K562 (cell line): ENCODE measurements around the gene TMC1. TPM values are rescaled to one million over a fixed set of nuclear protein-coding genes. Genes with fewer than 3 reads are reported as not detected.

Source experiments
- ATAC-seq: fragments of 200-7000 bp; cut with Tn5 transposase; 3 replicates; pipeline ENCODE4 v1.9.1; 2020; ENCODE audit warnings: moderate library complexity
- BruUV-seq: library from RNA; stranded (reverse); fragments of 400-500 nt; replicated peaks from 2 replicates; lab custom pipeline; 2021; lab: Mats Ljungman, UMichigan
- CTCF ChIA-PET: fragments of 300-600 bp; formaldehyde crosslinking; extraction: SDS; loops from one replicate; lab custom pipeline; 2021; ENCODE audit warnings: low intra/inter-chr PET ratio; lab: Yijun Ruan, JAX
- POLR2A ChIA-PET: fragments of 300-600, 350-650 bp; sonication (Branson Sonifier 250); formaldehyde crosslinking; extraction: SDS; loops from one replicate; lab custom pipeline; 2021; ENCODE audit warnings: antibody characterized with exemption, inconsistent platforms; lab: Yijun Ruan, JAX
- DNase-seq, 4 experiments: peaks; one replicate each; pipeline versions ENCODE4 v3.0.0 to v3.0.0-alpha.2; 2011 to 2018; ENCODE audit warnings: low spot score in 3 of 4, mixed read lengths in 3 of 4; ENCODE audit errors: extremely low read depth in 1 of 4
- FAIRE-seq: peaks from 2 replicates; lab custom pipeline; 2011; peaks lifted over from hg19 to GRCh38; lab: Jason Lieb, UNC
- H2AFZ ChIP-seq: 2 replicates; pipeline ENCODE4 v1.6.0; 2011; ENCODE audit warnings: low read depth, low read length, control low read depth, inconsistent platforms
- H3K27ac ChIP-seq: fragments of 200-600 bp; 3 replicates; pipeline ENCODE4 v1.8.0; 2011; ENCODE audit warnings: low read depth, mild to moderate bottlenecking, control low read depth, inconsistent platforms, low read length, moderate library complexity, mixed read lengths; ENCODE audit errors: extremely low read depth
- H3K27me3 ChIP-seq, 2 experiments: fragments of 300-600 bp in 1 of 2; 2 replicates in 1 of 2; 3 replicates in 1 of 2; pipeline versions ENCODE4 v1.6.0 to v1.8.0; 2011; ENCODE audit warnings: inconsistent platforms in 2 of 2, low read length in 2 of 2, mild to moderate bottlenecking in 1 of 2, mixed read lengths in 1 of 2, moderate library complexity in 1 of 2; ENCODE audit not compliant: control insufficient read depth in 2 of 2, insufficient read depth in 2 of 2
- H3K36me3 ChIP-seq: fragments of 300-600 bp; 3 replicates; pipeline ENCODE4 v1.8.0; 2011; ENCODE audit warnings: mild to moderate bottlenecking, low read length, inconsistent platforms; ENCODE audit not compliant: control insufficient read depth, insufficient read depth
- H3K4me1 ChIP-seq, 2 experiments: fragments of 200-600 bp in 1 of 2; replicated peaks in 1 of 2; 2 replicates in 1 of 2; 3 replicates in 1 of 2; pipeline versions ENCODE4 v1.5.1 to v1.8.0; 2011; ENCODE audit warnings: inconsistent platforms in 2 of 2, low read length in 2 of 2, mild to moderate bottlenecking in 1 of 2, mixed read lengths in 1 of 2, moderate library complexity in 1 of 2; ENCODE audit not compliant: control insufficient read depth in 2 of 2, insufficient read depth in 2 of 2
- H3K4me2 ChIP-seq: 2 replicates; pipeline ENCODE4 v1.6.1; 2011; ENCODE audit warnings: low read length, control low read depth, inconsistent platforms, mixed read lengths; ENCODE audit not compliant: insufficient read depth
- H3K4me3 ChIP-seq: fragments of 200-600 bp; sonication (generic), shearing (Covaris generic); 2 replicates; pipeline ENCODE4 v1.5.1; 2016; ENCODE audit warnings: control low read depth, inconsistent platforms
- H3K79me2 ChIP-seq: fragments of 200-600 bp; 3 replicates; pipeline ENCODE4 v1.8.0; 2011; ENCODE audit warnings: low read length, inconsistent platforms; ENCODE audit not compliant: control insufficient read depth, insufficient read depth
- H3K9ac ChIP-seq, 2 experiments: 2 replicates each; pipeline versions ENCODE4 v1.6.0 to v1.6.1; 2011; ENCODE audit warnings: low read depth in 2 of 2, low read length in 2 of 2, control low read depth in 1 of 2, inconsistent platforms in 1 of 2, mild to moderate bottlenecking in 1 of 2, mixed read lengths in 1 of 2; ENCODE audit not compliant: insufficient read depth in 1 of 2
- H3K9me1 ChIP-seq: one replicate; pipeline ENCODE4 v1.6.0; 2011; ENCODE audit warnings: inconsistent platforms, mild to moderate bottlenecking, low read length, moderate library complexity; ENCODE audit not compliant: control insufficient read depth, insufficient read depth
- H3K9me3 ChIP-seq: replicated peaks from 2 replicates; pipeline ENCODE4 v1.5.1; 2011; ENCODE audit warnings: low read depth, low read length, inconsistent platforms; ENCODE audit not compliant: control insufficient read depth, insufficient read depth
- H4K20me1 ChIP-seq: replicated peaks from 2 replicates; pipeline ENCODE4 v1.6.1; 2011; ENCODE audit warnings: low read length, inconsistent platforms, mixed read lengths; ENCODE audit not compliant: control insufficient read depth, insufficient read depth
- C11orf30 ChIP-seq: fragments of 450-650 bp; IDR thresholded peaks from 2 replicates; pipeline ENCODE4 v1.6.1; 2016; ENCODE audit warnings: low read depth, mild to moderate bottlenecking
- COPS2 ChIP-seq: fragments of 450-650 bp; conservative IDR thresholded peaks from 2 replicates; pipeline ENCODE4 v1.6.1; 2016; ENCODE audit warnings: mild to moderate bottlenecking, moderate library complexity
- DACH1 ChIP-seq: fragments of 450-650 bp; IDR thresholded peaks from 2 replicates; pipeline ENCODE4 v1.6.1; 2018; ENCODE audit not compliant: partially characterized antibody
- E2F6 ChIP-seq, 2 experiments: IDR thresholded peaks; 2 replicates each; pipeline ENCODE4 v1.6.1; 2011; ENCODE audit warnings: borderline replicate concordance in 1 of 2, control low read depth in 1 of 2, low read depth in 1 of 2, low read length in 1 of 2, mild to moderate bottlenecking in 1 of 2, mixed read lengths in 1 of 2, moderate library complexity in 1 of 2; ENCODE audit not compliant: insufficient read depth in 1 of 2, insufficient read length in 1 of 2, poor library complexity in 1 of 2, severe bottlenecking in 1 of 2; ENCODE audit errors: extremely low read depth in 1 of 2
- ELF1 ChIP-seq: fragments of 200-800 bp; sonication (Bioruptor generic); IDR thresholded peaks from 2 replicates; pipeline ENCODE4 v1.6.1; 2016; ENCODE audit warnings: missing genetic modification characterization, missing compliant biosample characterization
- MAFF ChIP-seq: IDR thresholded peaks from 2 replicates; pipeline ENCODE4 v1.6.1; 2012; ENCODE audit warnings: low read length, improper control_type of control experiment
- MAFK ChIP-seq: IDR thresholded peaks from 2 replicates; pipeline ENCODE4 v1.6.1; 2011; ENCODE audit warnings: low read length, improper control_type of control experiment
- MECOM ChIP-seq: fragments of 250-450 bp; sonication (Bioruptor Pico); IDR thresholded peaks from 2 replicates; pipeline ENCODE4 v1.8.0; 2022; ENCODE audit warnings: inconsistent platforms
- NEUROD1 ChIP-seq: fragments of 150-350 bp; IDR thresholded peaks from 2 replicates; pipeline ENCODE4 v1.6.1; 2014; ENCODE audit warnings: borderline replicate concordance, low read length, low read depth; ENCODE audit not compliant: partially characterized antibody
- NR0B1 ChIP-seq: fragments of 450-650 bp; IDR thresholded peaks from one replicate; pipeline ENCODE4 v1.6.1; 2018; ENCODE audit warnings: mild to moderate bottlenecking, moderate library complexity; ENCODE audit not compliant: partially characterized antibody
- POLR3A ChIP-seq: IDR thresholded peaks from 2 replicates; pipeline ENCODE4 v1.6.1; 2011; ENCODE audit warnings: borderline replicate concordance, mild to moderate bottlenecking, moderate library complexity; ENCODE audit not compliant: insufficient read length, insufficient read depth; ENCODE audit errors: extremely low read depth
- RBM25 ChIP-seq: fragments of 200-400 bp; formaldehyde crosslinking; IDR thresholded peaks from 2 replicates; pipeline ENCODE4 v1.6.1; 2018; ENCODE audit warnings: low read length, low read depth, moderate library complexity; ENCODE audit not compliant: severe bottlenecking
- SUPT5H ChIP-seq: fragments of 450-650 bp; IDR thresholded peaks from 2 replicates; pipeline ENCODE4 v1.6.1; 2016
- TCFL5 ChIP-seq: fragments of 250-450 bp; sonication (Bioruptor Pico); conservative IDR thresholded peaks from 2 replicates; pipeline ENCODE4 v1.6.1; 2021; ENCODE audit warnings: mild to moderate bottlenecking, moderate library complexity, matching md5 sums
- TFE3 ChIP-seq: fragments of 450-650 bp; formaldehyde crosslinking; IDR thresholded peaks from 2 replicates; pipeline ENCODE4 v1.4.0; 2020; ENCODE audit warnings: mild to moderate bottlenecking, mixed read lengths
- THRA ChIP-seq: fragments of 450-650 bp; IDR thresholded peaks from 2 replicates; pipeline ENCODE4 v1.6.1; 2017; ENCODE audit warnings: mild to moderate bottlenecking, moderate library complexity
- TRIM28 ChIP-seq: fragments of 450-650 bp; IDR thresholded peaks from 2 replicates; pipeline ENCODE4 v1.6.1; 2017
- ZNF316 ChIP-seq: fragments of 450-650 bp; IDR thresholded peaks from 2 replicates; pipeline ENCODE4 v1.6.1; 2016
- ZNF76 ChIP-seq: fragments of 250-450 bp; sonication (Bioruptor Pico); IDR thresholded peaks from 2 replicates; pipeline ENCODE4 v1.4.0; 2020; ENCODE audit warnings: mild to moderate bottlenecking, moderate library complexity, borderline replicate concordance
- in situ Hi-C: fragments of 300-500 bp; cut with MboI; formaldehyde crosslinking; loops from 4 replicates; pipeline ENCODE4 v1.15.0; 2018; ENCODE audit warnings: inconsistent platforms, mixed read lengths
- intact Hi-C: fragments of 100-400 bp; cut with micrococcal nuclease; formaldehyde crosslinking; loops from 2 replicates; pipeline ENCODE4 v1.14.2; 2022
- polyA plus RNA-seq, 8 experiments: library from polyadenylated mRNA; depleted of rRNA in 4 of 8; stranded (reverse) in 5 of 8; unstranded in 3 of 8; fragments of >200 nt; fragmentation: Nextera tagmentation in 2 of 8; fragmentation: Illumina TruSeq in 1 of 8; extraction: Ambion mirVana in 2 of 8; extraction: Trizol in 1 of 8; gene quantifications; 2 replicates each; pipeline versions ENCODE4 v1.2.1 to v1.2.3, GENCODE V29; 2011 to 2014; ENCODE audit warnings: inconsistent platforms in 1 of 8, missing spikeins in 1 of 8
- total RNA-seq, 7 experiments: library from RNA; depleted of rRNA in 6 of 7; stranded (reverse); fragments of >200 nt in 6 of 7; fragmentation: Illumina TruSeq in 2 of 7; extraction: Trizol in 2 of 7; gene quantifications; 2 replicates each; pipeline versions ENCODE4 v1.2.1 to v1.2.3, GENCODE V29; 2011 to 2021; ENCODE audit warnings: low replicate concordance in 1 of 7

TMC1 gene
- total and polyA plus RNA-seq, 9 of the 15 experiments (the other 6 are each of a cell fraction or from before 2014, with no cell fraction given) = 0.10 to 0.15 TPM; not detected in 7

- TF ChIP-seq DACH1 (no peak), TFE3 (CRISPR knock-in tag) (no peak), C11orf30 (no peak), COPS2 (no peak), SUPT5H (no peak), NR0B1 (no peak), MECOM (no peak)
Measured at GRCh38 chr9:72581694-72582093, 60.3 kb downstream of the TMC1 start (continued).

- intact Hi-C loops (no loop called here), in situ Hi-C loops (no loop called here)
- Histone ChIP-seq H3K27ac (no peak overlapping the region), H3K36me3 (no peaks in the 10 kb centered on the region), H3K4me2 (no peak overlapping the region), H3K27me3 (no peaks in the 10 kb centered on the region), H3K9ac (no peak overlapping the region), H3K9me1 (no peaks in the 10 kb centered on the region), H4K20me1 (no peaks in the 10 kb centered on the region), H3K9me3 (no peaks in the 10 kb centered on the region), H3K4me3 (no peak overlapping the region), H2AFZ (no peak overlapping the region), H3K4me1 (peaks cover 9 to 32% of the 10 kb centered on the region in 2 experiments; a peak in 4 of 5 replicates), H3K79me2 (no peaks in the 10 kb centered on the region)
- TF ChIP-seq E2F6 (IDR thresholded peaks at IDR 0.05; ENCODE audit: borderline replicate concordance in 1 of 2, extremely low read depth in 1 of 2, insufficient read depth in 1 of 2, insufficient read length in 1 of 2, low read depth in 1 of 2, low read length in 1 of 2, poor library complexity in 1 of 2, severe bottlenecking in 1 of 2) (no peak), MAFF (peak; percentile 54), ELF1 (tag) (no peak), MAFK (peak; percentile 33; the same call in 1 of the 2 replicates), TRIM28 (no peak), THRA (no peak), TCFL5 (CRISPR knock-in tag) (no peak), C11orf30 (peak; percentile 65), ZNF316 (peak; percentile 75), ZNF76 (no peak), NEUROD1 (no peak), RBM25 (no peak), POLR3A (no peak)
- ChIA-PET CTCF (no interaction called here), POLR2A (no interaction called here)
- no peak for DNase-seq
- FAIRE-seq = no peak
- BruUV-seq = no TSS peak
- ATAC-seq = no peak
Measured at GRCh38 chr9:72583370-72583769, 62.0 kb downstream of the TMC1 start.
